ENCODE results near the gene ABLIM2.

DNA sequence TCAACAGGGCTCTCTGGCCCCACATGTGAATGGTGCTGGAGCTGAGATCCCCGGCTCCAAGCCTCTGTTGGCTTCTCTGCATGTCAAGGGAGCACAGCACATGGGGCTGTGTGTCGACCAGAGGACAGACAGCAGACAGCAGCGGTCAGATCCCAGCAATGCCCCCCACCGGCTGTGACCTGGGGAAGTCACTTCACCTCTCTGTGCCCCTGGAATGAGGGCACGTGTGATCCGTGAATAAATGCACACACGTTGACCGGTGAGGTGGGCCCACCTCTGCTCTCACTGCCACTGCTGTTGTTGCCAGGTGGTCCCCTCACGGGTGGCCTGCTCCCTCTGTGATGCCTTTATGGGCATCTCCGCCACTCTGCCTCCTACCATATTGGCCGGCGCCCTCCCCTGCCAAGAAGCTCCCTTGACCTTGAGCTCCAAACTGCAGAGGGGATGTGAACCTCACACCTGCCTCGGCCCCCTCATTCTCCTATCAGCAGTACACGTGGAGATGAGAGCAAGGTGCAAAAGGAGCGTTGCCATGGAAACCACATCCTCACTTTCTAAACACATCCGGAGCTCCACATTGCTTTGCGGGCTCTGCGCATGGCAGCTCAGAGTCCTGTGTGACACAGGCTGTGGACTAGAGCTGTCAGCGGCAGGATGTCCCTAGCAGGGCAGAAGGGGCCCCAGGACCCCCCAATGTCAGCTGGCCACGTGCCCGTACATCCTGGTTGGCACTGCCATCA is 75.4 kb downstream of the ABLIM2 start:
- TF ChIP-seq, protein P1, sequence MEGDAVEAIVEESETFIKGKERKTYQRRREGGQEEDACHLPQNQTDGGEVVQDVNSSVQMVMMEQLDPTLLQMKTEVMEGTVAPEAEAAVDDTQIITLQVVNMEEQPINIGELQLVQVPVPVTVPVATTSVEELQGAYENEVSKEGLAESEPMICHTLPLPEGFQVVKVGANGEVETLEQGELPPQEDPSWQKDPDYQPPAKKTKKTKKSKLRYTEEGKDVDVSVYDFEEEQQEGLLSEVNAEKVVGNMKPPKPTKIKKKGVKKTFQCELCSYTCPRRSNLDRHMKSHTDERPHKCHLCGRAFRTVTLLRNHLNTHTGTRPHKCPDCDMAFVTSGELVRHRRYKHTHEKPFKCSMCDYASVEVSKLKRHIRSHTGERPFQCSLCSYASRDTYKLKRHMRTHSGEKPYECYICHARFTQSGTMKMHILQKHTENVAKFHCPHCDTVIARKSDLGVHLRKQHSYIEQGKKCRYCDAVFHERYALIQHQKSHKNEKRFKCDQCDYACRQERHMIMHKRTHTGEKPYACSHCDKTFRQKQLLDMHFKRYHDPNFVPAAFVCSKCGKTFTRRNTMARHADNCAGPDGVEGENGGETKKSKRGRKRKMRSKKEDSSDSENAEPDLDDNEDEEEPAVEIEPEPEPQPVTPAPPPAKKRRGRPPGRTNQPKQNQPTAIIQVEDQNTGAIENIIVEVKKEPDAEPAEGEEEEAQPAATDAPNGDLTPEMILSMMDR (IDR thresholded peaks at IDR 0.05) = no peak
- TF ChIP-seq POLR2A (IDR thresholded peaks at IDR 0.05) = no peak

Measured in body of pancreas (tissue), 4 donors.